ENCODE data around the gene FIBIN. TPM values are rescaled to one million over a fixed set of nuclear protein-coding genes. Genes with fewer than 3 reads are reported as not detected.

FIBIN gene
- total RNA-seq, 2 experiments from 2014 or later: not detected

GRCh38 chr11:27022659-27023251, 28.8 kb downstream of the FIBIN start:
- Mint-ChIP-seq H3K4me1 (no peaks in the 10 kb centered on the region), H3K27ac (no peak overlapping the region), H3K27me3 (no peaks in the 10 kb centered on the region), H3K4me3 (no peak overlapping the region), H3K36me3 (no peaks in the 10 kb centered on the region), H3K9me3 (peaks cover 2% of the 10 kb centered on the region)
- POLR2A ChIA-PET: no interaction called here
- DNase-seq (no peak), ATAC-seq (ENCODE audit: low read depth) (no peak)

GRCh38 chr11:27024865-27025264, 31.0 kb downstream of the FIBIN start:
- DNase-seq: no peak
- H3K4me1 Mint-ChIP-seq: no peaks in the 10 kb centered on the region
- H3K27ac Mint-ChIP-seq: no peak overlapping the region
- no peak overlapping the region for H3K4me3 Mint-ChIP-seq
- peaks cover 2% of the 10 kb centered on the region for H3K9me3 Mint-ChIP-seq
- ATAC-seq (ENCODE audit: low read depth): no peak
- H3K27me3 Mint-ChIP-seq: no peaks in the 10 kb centered on the region
- no peaks in the 10 kb centered on the region for H3K36me3 Mint-ChIP-seq
- POLR2A ChIA-PET: no interaction called here

GRCh38 chr11:27025312-27025955, 31.5 kb downstream of the FIBIN start:
- ATAC-seq (ENCODE audit: low read depth) (no peak), DNase-seq (no peak)
- Mint-ChIP-seq H3K27me3 (no peaks in the 10 kb centered on the region), H3K27ac (no peak overlapping the region), H3K36me3 (no peaks in the 10 kb centered on the region), H3K4me3 (no peak overlapping the region), H3K9me3 (peaks cover 2% of the 10 kb centered on the region), H3K4me1 (no peaks in the 10 kb centered on the region)
- POLR2A ChIA-PET: no interaction called here

- Mint-ChIP-seq H3K4me1 (no peaks in the 10 kb centered on the region), H3K9me3 (peaks cover 2% of the 10 kb centered on the region), H3K27me3 (no peaks in the 10 kb centered on the region), H3K4me3 (no peak overlapping the region), H3K27ac (no peak overlapping the region), H3K36me3 (no peaks in the 10 kb centered on the region)
- POLR2A ChIA-PET: no interaction called here
- ATAC-seq (ENCODE audit: low read depth): no peak
- DNase-seq: no peak
These were observed 32.2 kb downstream of the FIBIN start for GRCh38 chr11:27025957-27026733.

GRCh38 chr11:27028561-27028965, 34.7 kb downstream of the FIBIN start:
- H3K27me3 Mint-ChIP-seq: no peaks in the 10 kb centered on the region
- H3K36me3 Mint-ChIP-seq: no peaks in the 10 kb centered on the region
- H3K27ac Mint-ChIP-seq: no peak overlapping the region
- POLR2A ChIA-PET: no interaction called here
- no peaks in the 10 kb centered on the region for H3K4me1 Mint-ChIP-seq
- peaks cover 2% of the 10 kb centered on the region for H3K9me3 Mint-ChIP-seq
- DNase-seq (no peak), ATAC-seq (ENCODE audit: low read depth) (no peak)
- no peak overlapping the region for H3K4me3 Mint-ChIP-seq

- DNase-seq: no peak
- H3K27ac Mint-ChIP-seq: no peak overlapping the region
- no peaks in the 10 kb centered on the region for H3K36me3 Mint-ChIP-seq
- no peak for ATAC-seq (ENCODE audit: low read depth)
- no peaks in the 10 kb centered on the region for H3K27me3 Mint-ChIP-seq
- POLR2A ChIA-PET: no interaction called here
- no peak overlapping the region for H3K4me3 Mint-ChIP-seq
- peaks cover 4% of the 10 kb centered on the region for H3K9me3 Mint-ChIP-seq
- H3K4me1 Mint-ChIP-seq: no peaks in the 10 kb centered on the region
These were observed 36.1 kb downstream of the FIBIN start for GRCh38 chr11:27029966-27030365.

- Mint-ChIP-seq H3K4me1 (no peaks in the 10 kb centered on the region), H3K27me3 (no peaks in the 10 kb centered on the region), H3K4me3 (no peak overlapping the region), H3K36me3 (no peaks in the 10 kb centered on the region), H3K27ac (no peak overlapping the region), H3K9me3 (peaks cover 4% of the 10 kb centered on the region)
- DNase-seq (no peak), ATAC-seq (ENCODE audit: low read depth) (no peak)
- POLR2A ChIA-PET: no interaction called here
These were observed 37.8 kb downstream of the FIBIN start for GRCh38 chr11:27031754-27032153.

- DNase-seq (no peak), ATAC-seq (ENCODE audit: low read depth) (no peak)
- POLR2A ChIA-PET: no interaction called here
- Mint-ChIP-seq H3K27me3 (no peaks in the 10 kb centered on the region), H3K9me3 (peaks cover 11% of the 10 kb centered on the region), H3K4me3 (no peak overlapping the region), H3K36me3 (no peaks in the 10 kb centered on the region), H3K27ac (no peak overlapping the region), H3K4me1 (no peaks in the 10 kb centered on the region)
These were observed 46.0 kb downstream of the FIBIN start for GRCh38 chr11:27039873-27040272.

- no peak within 1 kb of the TSS for H3K4me3 Mint-ChIP-seq
- DNase-seq: no peak
- POLR2A ChIA-PET: no interaction called here
- peaks cover 11% of the 10 kb centered on the region for H3K9me3 Mint-ChIP-seq
- no peaks in the 10 kb centered on the region for H3K27me3 Mint-ChIP-seq
- no peaks in the 10 kb centered on the region for H3K36me3 Mint-ChIP-seq
- no peak within 1 kb of the TSS for H3K27ac Mint-ChIP-seq
- no peak for ATAC-seq (ENCODE audit: low read depth)
- H3K4me1 Mint-ChIP-seq: no peaks in the 10 kb centered on the region
These were observed 46.6 kb downstream of the FIBIN start, which contains the start of gene BBOX1 for GRCh38 chr11:27040302-27041115. Gene BBOX1 (plus strand): TSS chr11:27040815. CDS start chr11:27055431, 14,616 bp downstream.

GRCh38 chr11:27041141-27041899, 47.4 kb downstream of the FIBIN start:
- POLR2A ChIA-PET: no interaction called here
- Mint-ChIP-seq H3K9me3 (peaks cover 11% of the 10 kb centered on the region), H3K36me3 (no peaks in the 10 kb centered on the region), H3K4me3 (no peak overlapping the region), H3K27me3 (no peaks in the 10 kb centered on the region), H3K4me1 (no peaks in the 10 kb centered on the region), H3K27ac (no peak overlapping the region)
- ATAC-seq (ENCODE audit: low read depth): no peak
- DNase-seq: no peak
